Type B pancreatic cell (in vitro differentiated cells): ENCODE data around the gene UNC13B. TPM values are rescaled to one million over a fixed set of nuclear protein-coding genes. Genes with fewer than 3 reads are reported as not detected.

Experiments used
- DNase-seq: peaks from one replicate; pipeline ENCODE4 v3.0.0; 2021; ENCODE audit warnings: mixed read lengths; ENCODE audit not compliant: unreplicated experiment; ENCODE audit errors: extremely low spot score
- H3K27ac Mint-ChIP-seq: 2 replicates; pipeline ENCODE4 v1.8.0; 2021; ENCODE audit warnings: mild to moderate bottlenecking, mixed read lengths
- H3K27me3 Mint-ChIP-seq: 2 replicates; pipeline ENCODE4 v1.8.0; 2021; ENCODE audit warnings: mixed read lengths
- H3K36me3 Mint-ChIP-seq: 2 replicates; pipeline ENCODE4 v1.8.0; 2021; ENCODE audit warnings: mixed read lengths
- H3K4me1 Mint-ChIP-seq: one replicate; pipeline ENCODE4 v1.8.0; 2021; ENCODE audit warnings: mixed read lengths; ENCODE audit not compliant: unreplicated experiment
- H3K4me3 Mint-ChIP-seq: 2 replicates; pipeline ENCODE4 v1.8.0; 2021; ENCODE audit warnings: mild to moderate bottlenecking, mixed read lengths
- H3K9me3 Mint-ChIP-seq: 2 replicates; pipeline ENCODE4 v1.8.0; 2021; ENCODE audit warnings: mixed read lengths
- total RNA-seq: library from RNA; stranded (reverse); gene quantifications from 2 replicates; pipeline ENCODE4 v1.2.1, GENCODE V29; 2021; ENCODE audit warnings: low replicate concordance
- TF ChIP-seq, protein P1 (sequence below): fragments of 200-600 bp; sonication (generic); conservative IDR thresholded peaks from 2 replicates; pipeline ENCODE4 v1.5.0; 2021; ENCODE audit warnings: antibody characterized with exemption, mild to moderate bottlenecking

The UNC13B gene
- total RNA-seq, 1 donor from 2014 or later = 48.9 TPM

- TF ChIP-seq, protein P1, sequence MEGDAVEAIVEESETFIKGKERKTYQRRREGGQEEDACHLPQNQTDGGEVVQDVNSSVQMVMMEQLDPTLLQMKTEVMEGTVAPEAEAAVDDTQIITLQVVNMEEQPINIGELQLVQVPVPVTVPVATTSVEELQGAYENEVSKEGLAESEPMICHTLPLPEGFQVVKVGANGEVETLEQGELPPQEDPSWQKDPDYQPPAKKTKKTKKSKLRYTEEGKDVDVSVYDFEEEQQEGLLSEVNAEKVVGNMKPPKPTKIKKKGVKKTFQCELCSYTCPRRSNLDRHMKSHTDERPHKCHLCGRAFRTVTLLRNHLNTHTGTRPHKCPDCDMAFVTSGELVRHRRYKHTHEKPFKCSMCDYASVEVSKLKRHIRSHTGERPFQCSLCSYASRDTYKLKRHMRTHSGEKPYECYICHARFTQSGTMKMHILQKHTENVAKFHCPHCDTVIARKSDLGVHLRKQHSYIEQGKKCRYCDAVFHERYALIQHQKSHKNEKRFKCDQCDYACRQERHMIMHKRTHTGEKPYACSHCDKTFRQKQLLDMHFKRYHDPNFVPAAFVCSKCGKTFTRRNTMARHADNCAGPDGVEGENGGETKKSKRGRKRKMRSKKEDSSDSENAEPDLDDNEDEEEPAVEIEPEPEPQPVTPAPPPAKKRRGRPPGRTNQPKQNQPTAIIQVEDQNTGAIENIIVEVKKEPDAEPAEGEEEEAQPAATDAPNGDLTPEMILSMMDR = no peak
- Mint-ChIP-seq H3K36me3 (peaks cover 3% of the 10 kb centered on the region), H3K4me1 (peaks cover 25% of the 10 kb centered on the region), H3K9me3 (peaks cover 4% of the 10 kb centered on the region), H3K27me3 (no peaks in the 10 kb centered on the region), H3K4me3 (peak within 1 kb of the TSS; percentile 99), H3K27ac (peak within 1 kb of the TSS; percentile 97)
- peak; percentile 98 for DNase-seq
These were observed 45.9 kb upstream of the UNC13B start, which contains the start of gene ATOSB for GRCh38 chr9:35115680-35116538. Gene ATOSB (minus strand): TSS chr9:35115862. CDS start chr9:35108274, 7,588 bp downstream.

DNA sequence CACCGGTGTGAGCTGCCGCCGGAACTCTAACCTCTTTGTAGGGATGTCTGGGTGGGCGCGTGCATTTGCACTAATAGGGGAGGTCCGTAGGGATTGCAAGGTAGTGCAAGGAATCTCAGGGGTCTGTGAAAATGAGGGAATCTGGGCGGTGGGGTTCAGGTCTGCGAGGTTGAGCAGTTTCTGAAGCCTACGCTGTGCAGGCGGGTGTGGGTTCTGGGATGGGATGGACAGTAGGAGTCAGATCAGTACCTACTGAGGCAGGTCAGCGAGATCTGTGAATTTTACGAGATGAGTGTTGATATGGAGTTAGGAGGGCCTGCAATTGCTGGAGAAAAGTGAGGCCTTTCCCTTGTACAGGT is 45.3 kb upstream of the UNC13B start:
- H3K27ac Mint-ChIP-seq = peak overlapping the region; percentile 97
- DNase-seq = no peak
- H3K27me3 Mint-ChIP-seq = no peaks in the 10 kb centered on the region
- peaks cover 3% of the 10 kb centered on the region for H3K36me3 Mint-ChIP-seq
- H3K4me1 Mint-ChIP-seq = peaks cover 23% of the 10 kb centered on the region
- TF ChIP-seq, protein P1 = no peak
- H3K9me3 Mint-ChIP-seq = peaks cover 4% of the 10 kb centered on the region
- peak overlapping the region; percentile 99 for H3K4me3 Mint-ChIP-seq

- Mint-ChIP-seq H3K4me1 (peaks cover 18% of the 10 kb centered on the region), H3K9me3 (peaks cover 4% of the 10 kb centered on the region), H3K36me3 (peaks cover 3% of the 10 kb centered on the region), H3K27me3 (no peaks in the 10 kb centered on the region), H3K27ac (peak overlapping the region; percentile 97), H3K4me3 (peak overlapping the region; percentile 99)
- TF ChIP-seq, protein P1 = peak; percentile 97
- peak; percentile 89 for DNase-seq
These were observed 44.8 kb upstream of the UNC13B start for GRCh38 chr9:35116898-35117551.

DNA sequence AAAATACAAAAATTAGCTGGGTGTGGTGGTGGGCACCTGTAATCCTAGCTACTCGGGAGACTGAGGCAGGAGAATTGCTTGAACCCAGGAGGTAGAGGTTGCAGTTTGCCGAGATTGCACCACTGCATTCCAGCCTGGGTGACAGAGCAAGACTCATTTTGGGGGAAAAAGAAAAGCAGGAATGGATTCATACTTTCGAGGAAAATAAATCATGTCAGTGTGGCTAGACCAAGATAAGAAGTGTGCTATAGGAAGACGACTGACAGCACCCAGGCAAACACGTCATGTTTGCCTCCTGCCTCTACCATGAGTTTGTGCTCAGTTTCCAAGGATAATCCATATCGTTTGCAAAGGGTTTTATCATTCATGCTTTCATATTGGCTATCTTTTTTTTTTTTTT is 26.9 kb upstream of the UNC13B start:
- peaks cover 9% of the 10 kb centered on the region for H3K9me3 Mint-ChIP-seq

GRCh38 chr9:35135988-35136387 is 25.8 kb upstream of the UNC13B start:
- H3K4me1 Mint-ChIP-seq = no peaks in the 10 kb centered on the region
- no peak overlapping the region for H3K27ac Mint-ChIP-seq
- H3K9me3 Mint-ChIP-seq = peaks cover 9% of the 10 kb centered on the region
- DNase-seq = no peak
- TF ChIP-seq, protein P1 = no peak
- no peak overlapping the region for H3K4me3 Mint-ChIP-seq
- no peaks in the 10 kb centered on the region for H3K36me3 Mint-ChIP-seq
- H3K27me3 Mint-ChIP-seq = no peaks in the 10 kb centered on the region

More for the DNA sequence above, 26.9 kb upstream of the UNC13B start:
- no peaks in the 10 kb centered on the region for H3K36me3 Mint-ChIP-seq
- no peak overlapping the region for H3K27ac Mint-ChIP-seq
- H3K4me3 Mint-ChIP-seq = no peak overlapping the region
- no peaks in the 10 kb centered on the region for H3K4me1 Mint-ChIP-seq
- H3K27me3 Mint-ChIP-seq = no peaks in the 10 kb centered on the region
- no peak for DNase-seq
- TF ChIP-seq, protein P1 = no peak
